T-helper 1 cell treated with Interleukin-12 subunit alpha and Interleukin-12 subunit beta and Interleukin-4 antibody, amounts not matched to agents 30 μg/mL and 1 μg/mL, for 36 hours (primary cell): Measurements from ENCODE around the gene MARCHF6.
"Not testable (repeated sequence)": the region's sequence is repeated elsewhere in the genome, so short reads cannot be mapped to it uniquely, and the experiment has no call there.

Source experiments
- H3K27ac Mint-ChIP-seq: one replicate; pipeline ENCODE4 v1.8.0; 2021; ENCODE audit warnings: mild to moderate bottlenecking, mixed read lengths
- H3K27me3 Mint-ChIP-seq: one replicate; pipeline ENCODE4 v1.8.0; 2021; ENCODE audit warnings: low read depth, mixed read lengths
- H3K36me3 Mint-ChIP-seq: one replicate; pipeline ENCODE4 v1.8.0; 2021; ENCODE audit warnings: low read depth, mixed read lengths
- H3K4me1 Mint-ChIP-seq: one replicate; pipeline ENCODE4 v1.8.0; 2021; ENCODE audit warnings: low read depth, mixed read lengths
- H3K4me3 Mint-ChIP-seq: one replicate; pipeline ENCODE4 v1.8.0; 2021; ENCODE audit warnings: mild to moderate bottlenecking, moderate library complexity, mixed read lengths
- H3K9me3 Mint-ChIP-seq: one replicate; pipeline ENCODE4 v1.8.0; 2021; ENCODE audit warnings: mixed read lengths

MARCHF6 gene

GRCh38 chr5:10372726-10373709 is 19.5 kb downstream of the MARCHF6 start:
- no peak overlapping the region for H3K4me3 Mint-ChIP-seq
- peaks cover 12% of the 10 kb centered on the region for H3K36me3 Mint-ChIP-seq
- no peaks in the 10 kb centered on the region for H3K27me3 Mint-ChIP-seq
- peaks cover 33% of the 10 kb centered on the region for H3K4me1 Mint-ChIP-seq
- no peaks in the 10 kb centered on the region for H3K9me3 Mint-ChIP-seq
- no peak overlapping the region for H3K27ac Mint-ChIP-seq

DNA sequence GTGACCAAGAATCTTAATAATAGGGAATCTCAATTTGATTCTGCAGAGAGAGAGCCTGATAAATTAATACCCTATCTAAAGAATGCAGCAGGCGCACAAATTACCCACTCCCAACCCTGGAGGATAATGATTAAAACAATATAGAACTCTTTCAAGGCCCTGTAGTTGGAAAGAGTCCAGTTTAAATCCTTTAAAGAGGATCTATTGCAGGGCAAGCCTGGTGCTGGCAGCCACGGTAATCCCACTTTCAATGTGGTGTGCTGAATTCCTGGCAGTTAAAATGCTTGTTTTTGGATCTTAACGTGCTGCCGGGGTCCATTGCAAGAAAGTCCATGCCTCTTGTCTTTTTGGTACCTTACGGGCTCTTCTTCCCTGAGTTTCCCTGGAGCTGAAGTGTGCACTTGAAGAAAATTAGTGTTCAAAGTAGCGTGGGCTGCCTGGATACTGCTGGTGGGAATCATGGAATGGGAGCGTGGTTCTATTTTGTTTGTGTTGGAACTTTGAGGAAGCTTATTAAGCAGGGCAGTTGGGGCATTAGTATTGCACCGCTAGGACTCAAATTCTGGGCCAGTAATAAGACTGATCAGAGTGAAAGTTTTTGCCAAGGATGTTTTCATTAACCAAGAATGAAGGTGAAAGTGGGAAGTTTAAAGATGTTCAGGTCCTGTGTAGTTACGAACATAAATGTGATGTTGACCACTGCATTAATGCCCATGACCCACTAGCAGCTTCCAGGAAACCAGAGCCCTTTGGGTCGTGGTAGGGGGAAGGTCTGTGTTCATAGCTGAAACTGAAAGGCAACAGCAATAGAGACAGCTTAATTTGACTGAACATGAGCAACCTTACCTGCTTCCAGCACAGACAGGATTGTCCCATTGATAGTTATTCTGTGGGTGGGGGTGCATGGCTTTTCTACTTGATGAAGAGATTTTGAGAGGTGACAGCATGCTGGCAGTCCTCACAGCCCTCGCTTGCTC is 20.8 kb downstream of the MARCHF6 start:
- no peak overlapping the region for H3K4me3 Mint-ChIP-seq
- peaks cover 28% of the 10 kb centered on the region for H3K4me1 Mint-ChIP-seq
- H3K27ac Mint-ChIP-seq, result no peak overlapping the region
- H3K36me3 Mint-ChIP-seq, result peaks cover 13% of the 10 kb centered on the region
- H3K9me3 Mint-ChIP-seq, result no peaks in the 10 kb centered on the region
- no peaks in the 10 kb centered on the region for H3K27me3 Mint-ChIP-seq

GRCh38 chr5:10375146-10375545 is 21.7 kb downstream of the MARCHF6 start:
- peaks cover 14% of the 10 kb centered on the region for H3K36me3 Mint-ChIP-seq
- peaks cover 28% of the 10 kb centered on the region for H3K4me1 Mint-ChIP-seq
- not testable (repeated sequence) for H3K27ac Mint-ChIP-seq, H3K4me3 Mint-ChIP-seq, H3K9me3 Mint-ChIP-seq, H3K27me3 Mint-ChIP-seq

DNA sequence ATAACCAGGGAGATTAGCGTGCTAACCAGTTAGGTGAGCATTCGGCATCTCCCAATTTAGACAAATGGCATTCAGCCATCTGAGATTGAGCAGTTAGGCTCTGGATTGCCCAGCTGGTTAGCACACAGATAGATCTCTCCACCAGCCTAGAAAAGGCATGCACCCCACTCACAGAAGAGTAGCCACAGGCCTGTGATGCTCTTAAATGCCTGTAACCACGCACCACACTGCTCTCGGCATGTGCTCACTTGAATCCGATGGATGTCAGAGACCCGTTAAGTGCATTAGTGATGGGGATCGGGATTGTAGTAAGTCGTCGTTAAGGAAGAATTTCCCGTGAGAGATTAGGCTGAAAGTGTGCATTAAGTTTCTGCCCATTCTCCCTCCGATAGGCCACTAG is 23.0 kb downstream of the MARCHF6 start:
- H3K36me3 Mint-ChIP-seq, result peaks cover 21% of the 10 kb centered on the region
- H3K9me3 Mint-ChIP-seq, result no peaks in the 10 kb centered on the region
- H3K27me3 Mint-ChIP-seq, result no peaks in the 10 kb centered on the region
- H3K4me3 Mint-ChIP-seq, result no peak overlapping the region
- no peak overlapping the region for H3K27ac Mint-ChIP-seq
- peaks cover 24% of the 10 kb centered on the region for H3K4me1 Mint-ChIP-seq

DNA sequence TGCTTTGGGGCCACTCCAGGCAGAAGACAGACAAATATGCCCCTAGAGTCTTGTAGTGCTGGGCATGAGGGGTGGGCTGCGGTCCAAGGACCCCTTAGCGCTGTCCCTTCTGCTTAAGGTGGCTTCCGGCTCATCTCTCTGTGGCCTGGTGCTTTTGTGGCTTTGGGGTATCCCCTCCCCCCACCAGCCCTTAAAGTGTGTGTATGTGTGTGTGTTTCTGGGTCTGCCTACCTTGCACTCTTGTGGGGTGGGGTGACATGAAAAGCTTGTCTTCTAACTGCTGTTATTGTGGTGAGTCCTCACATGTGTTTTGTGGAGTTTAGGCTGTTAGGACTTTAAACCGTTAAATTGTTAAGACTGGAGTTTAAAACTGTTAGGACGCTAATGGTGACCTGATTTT is 23.6 kb downstream of the MARCHF6 start:
- no peak overlapping the region for H3K4me3 Mint-ChIP-seq
- no peaks in the 10 kb centered on the region for H3K9me3 Mint-ChIP-seq
- peaks cover 26% of the 10 kb centered on the region for H3K36me3 Mint-ChIP-seq
- H3K27ac Mint-ChIP-seq, result no peak overlapping the region
- H3K4me1 Mint-ChIP-seq, result peaks cover 24% of the 10 kb centered on the region
- H3K27me3 Mint-ChIP-seq, result no peaks in the 10 kb centered on the region

DNA sequence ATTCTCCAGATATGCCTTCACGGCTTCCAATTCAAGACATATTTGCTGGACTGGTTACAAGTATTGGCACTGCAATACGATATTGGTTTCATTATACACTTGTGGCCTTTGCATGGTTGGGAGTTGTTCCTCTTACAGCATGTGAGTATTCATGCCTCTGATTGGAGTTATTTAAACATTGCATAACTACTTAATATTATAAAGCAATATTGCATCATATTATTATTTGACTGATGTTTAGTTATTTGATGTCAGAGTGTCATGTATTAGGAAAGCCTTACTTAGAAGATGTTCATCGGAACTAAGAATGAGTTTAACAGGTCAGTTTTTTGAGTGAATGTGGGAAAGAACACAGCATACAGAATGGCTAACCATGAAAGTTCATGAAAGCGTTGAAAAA is 28.3 kb downstream of the MARCHF6 start:
- H3K27me3 Mint-ChIP-seq, result no peaks in the 10 kb centered on the region
- H3K36me3 Mint-ChIP-seq, result peaks cover 29% of the 10 kb centered on the region
- H3K9me3 Mint-ChIP-seq, result no peaks in the 10 kb centered on the region
- H3K4me3 Mint-ChIP-seq, result no peak overlapping the region
- peaks cover 5% of the 10 kb centered on the region for H3K4me1 Mint-ChIP-seq
- no peak overlapping the region for H3K27ac Mint-ChIP-seq

GRCh38 chr5:10384483-10384882 is 31.0 kb downstream of the MARCHF6 start:
- Mint-ChIP-seq H3K27me3 (no peaks in the 10 kb centered on the region), H3K4me3 (no peak overlapping the region), H3K36me3 (peaks cover 26% of the 10 kb centered on the region), H3K27ac (no peak overlapping the region), H3K9me3 (no peaks in the 10 kb centered on the region), H3K4me1 (peaks cover 4% of the 10 kb centered on the region)

DNA sequence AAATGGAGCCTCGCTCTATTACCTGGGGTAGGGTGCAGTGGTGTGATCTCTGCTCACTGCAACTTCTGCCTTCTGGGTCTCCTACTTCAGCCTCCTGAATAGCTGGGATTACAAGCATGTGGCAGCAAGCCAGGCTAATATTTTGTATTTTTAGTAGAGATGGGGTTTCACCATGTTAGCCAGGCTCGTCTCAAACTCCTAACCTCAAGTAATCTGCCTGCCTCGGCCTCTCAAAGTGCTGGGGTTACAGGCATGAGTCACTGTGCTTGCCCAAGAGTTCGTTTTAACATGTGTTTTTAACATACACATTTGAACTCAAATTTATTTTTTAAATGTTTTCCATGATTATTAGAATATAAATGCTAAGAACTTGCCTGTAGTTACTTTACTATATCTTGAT is 34.2 kb downstream of the MARCHF6 start:
- Mint-ChIP-seq H3K27ac (no peak overlapping the region), H3K4me3 (no peak overlapping the region), H3K9me3 (no peaks in the 10 kb centered on the region), H3K36me3 (peaks cover 26% of the 10 kb centered on the region), H3K27me3 (no peaks in the 10 kb centered on the region), H3K4me1 (peaks cover 4% of the 10 kb centered on the region)

DNA sequence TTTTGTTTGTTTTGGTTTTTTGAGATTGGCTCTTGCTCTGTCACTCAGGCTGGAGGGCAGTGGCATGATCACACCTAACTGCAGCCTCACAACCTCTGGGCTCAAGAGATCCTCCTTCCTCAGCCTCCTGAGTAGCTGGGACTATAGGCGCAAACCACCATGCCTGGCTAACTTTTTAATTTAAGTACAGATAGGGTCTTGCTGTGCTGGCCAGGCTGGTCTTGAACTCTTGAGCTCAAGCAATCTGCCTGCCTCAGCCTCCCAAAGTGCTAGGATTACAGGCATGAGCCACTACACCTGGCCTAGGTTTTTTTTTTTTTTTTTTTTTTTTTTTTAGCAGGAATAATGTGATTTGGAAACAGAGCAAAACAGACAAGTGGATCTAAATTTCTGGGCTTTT is 37.6 kb downstream of the MARCHF6 start:
- peaks cover 31% of the 10 kb centered on the region for H3K36me3 Mint-ChIP-seq
- no peak overlapping the region for H3K4me3 Mint-ChIP-seq
- H3K27me3 Mint-ChIP-seq, result no peaks in the 10 kb centered on the region
- no peak overlapping the region for H3K27ac Mint-ChIP-seq
- peaks cover 4% of the 10 kb centered on the region for H3K4me1 Mint-ChIP-seq
- no peaks in the 10 kb centered on the region for H3K9me3 Mint-ChIP-seq

GRCh38 chr5:10392567-10393328 is 39.3 kb downstream of the MARCHF6 start:
- H3K36me3 Mint-ChIP-seq, result peaks cover 32% of the 10 kb centered on the region

DNA sequence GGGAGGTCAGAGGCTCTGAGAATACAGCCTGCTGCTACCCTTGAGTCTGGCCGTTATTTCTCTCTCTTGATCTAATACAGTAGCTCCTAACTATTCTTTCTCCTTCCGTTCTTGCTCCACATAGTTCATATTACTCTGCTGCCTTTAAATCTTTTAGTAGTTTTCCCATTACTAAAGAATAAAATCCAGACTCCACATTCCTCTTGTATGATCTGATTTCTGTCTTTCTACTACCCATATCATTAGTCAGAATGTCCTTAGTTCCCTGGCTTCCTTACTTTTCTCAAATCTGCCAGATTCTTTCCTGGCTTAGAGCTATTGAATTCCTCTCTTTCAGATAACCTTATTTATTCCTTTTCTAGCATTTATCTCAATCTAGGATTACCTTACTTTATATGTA is 40.0 kb downstream of the MARCHF6 start:
- no peak overlapping the region for H3K27ac Mint-ChIP-seq
- no peaks in the 10 kb centered on the region for H3K27me3 Mint-ChIP-seq
- peaks cover 3% of the 10 kb centered on the region for H3K4me1 Mint-ChIP-seq
- H3K9me3 Mint-ChIP-seq, result no peaks in the 10 kb centered on the region
- H3K36me3 Mint-ChIP-seq, result peaks cover 32% of the 10 kb centered on the region
- H3K4me3 Mint-ChIP-seq, result no peak overlapping the region

More at GRCh38 chr5:10392567-10393328, 39.3 kb downstream of the MARCHF6 start:
- H3K9me3 Mint-ChIP-seq, H3K4me1 Mint-ChIP-seq, H3K4me3 Mint-ChIP-seq, H3K27ac Mint-ChIP-seq, H3K27me3 Mint-ChIP-seq: not testable (repeated sequence)

GRCh38 chr5:10396552-10396951 is 43.1 kb downstream of the MARCHF6 start:
- H3K4me1 Mint-ChIP-seq, result peaks cover 8% of the 10 kb centered on the region
- peaks cover 30% of the 10 kb centered on the region for H3K36me3 Mint-ChIP-seq
- no peak overlapping the region for H3K4me3 Mint-ChIP-seq
- H3K27ac Mint-ChIP-seq, result no peak overlapping the region
- no peaks in the 10 kb centered on the region for H3K9me3 Mint-ChIP-seq
- no peaks in the 10 kb centered on the region for H3K27me3 Mint-ChIP-seq

- Mint-ChIP-seq H3K9me3 (no peaks in the 10 kb centered on the region), H3K27me3 (no peaks in the 10 kb centered on the region), H3K36me3 (peaks cover 24% of the 10 kb centered on the region), H3K4me1 (peaks cover 11% of the 10 kb centered on the region), H3K27ac (no peak overlapping the region), H3K4me3 (no peak overlapping the region)
Measured at GRCh38 chr5:10399839-10400238, 46.3 kb downstream of the MARCHF6 start.

DNA sequence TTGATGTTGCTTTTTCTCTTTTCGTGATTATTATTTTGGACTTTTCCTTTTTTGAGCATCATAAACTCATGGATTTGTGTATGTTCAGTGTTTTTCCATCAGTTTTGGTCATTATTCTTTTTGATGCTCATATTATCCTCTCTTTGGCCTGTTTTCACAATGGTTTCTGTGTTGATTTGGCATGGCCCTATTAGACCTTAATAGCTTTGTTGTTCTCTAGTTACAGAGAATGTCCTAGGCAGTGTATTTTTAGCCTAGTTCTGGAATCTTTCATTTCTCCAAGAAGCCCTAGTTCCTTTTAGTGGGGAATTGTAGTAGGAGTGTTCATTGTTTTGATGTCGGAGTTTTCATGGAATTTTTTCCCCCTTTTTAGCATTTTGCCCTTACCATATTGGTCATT is 46.9 kb downstream of the MARCHF6 start:
- Mint-ChIP-seq H3K27ac (no peak overlapping the region), H3K4me3 (no peak overlapping the region), H3K27me3 (no peaks in the 10 kb centered on the region), H3K36me3 (peaks cover 21% of the 10 kb centered on the region), H3K9me3 (no peaks in the 10 kb centered on the region), H3K4me1 (peaks cover 11% of the 10 kb centered on the region)
